Activated CD8-positive, alpha-beta memory T cell treated with anti-CD3 and anti-CD28 coated beads, Interleukin-2, amount 50 U/mL, for 4 hours (primary cell): Measurements from ENCODE around the gene KNSTRN.

Experiments used
- DNase-seq: peaks from one replicate; pipeline ENCODE4 v3.0.0-alpha.2; 2020

KNSTRN gene

DNA sequence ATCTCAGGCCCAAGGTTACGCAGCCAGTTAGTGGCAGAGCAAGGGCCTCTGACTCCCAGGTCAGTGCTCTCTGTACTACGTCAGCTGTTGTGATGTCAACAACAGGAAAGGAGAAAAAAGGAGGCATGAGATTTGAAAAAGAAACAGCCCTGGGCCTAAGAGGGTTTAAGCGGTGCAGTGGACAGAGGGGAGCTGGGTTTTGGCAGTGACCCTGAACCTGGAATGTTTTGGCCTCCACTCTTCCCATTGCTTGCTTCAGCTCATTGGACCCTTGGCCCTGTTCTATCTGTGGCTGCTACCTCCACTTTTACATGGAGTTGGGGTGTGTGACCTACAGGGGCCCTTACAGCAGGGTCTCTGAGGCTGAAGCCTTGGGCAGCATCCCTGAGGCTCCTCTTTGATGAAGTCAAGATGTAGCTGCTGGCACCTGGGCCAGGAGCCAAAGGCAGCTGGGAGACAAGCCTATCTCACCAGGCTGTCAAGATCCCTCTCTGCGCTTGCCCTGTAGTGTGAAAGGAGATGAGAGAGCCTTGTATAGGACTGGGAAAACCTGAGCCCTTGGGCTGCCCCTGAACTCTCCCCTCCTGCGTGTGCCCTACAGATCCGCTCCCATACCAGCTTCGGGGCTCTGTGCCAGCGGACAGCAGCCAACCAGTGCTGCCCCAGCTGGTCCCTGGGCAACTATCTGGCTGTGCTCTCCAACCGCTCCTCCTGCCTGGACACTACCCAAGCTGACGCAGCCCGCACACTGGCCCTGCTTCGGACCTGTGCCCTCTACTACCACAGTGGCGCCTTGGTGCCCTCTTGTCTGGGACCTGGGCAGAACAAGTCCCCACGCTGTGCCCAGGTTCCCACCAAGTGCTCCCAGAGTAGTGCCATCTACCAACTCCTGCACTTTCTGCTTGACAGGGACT lies 15.8 kb upstream of the KNSTRN start:
- no peak for DNase-seq

DNA sequence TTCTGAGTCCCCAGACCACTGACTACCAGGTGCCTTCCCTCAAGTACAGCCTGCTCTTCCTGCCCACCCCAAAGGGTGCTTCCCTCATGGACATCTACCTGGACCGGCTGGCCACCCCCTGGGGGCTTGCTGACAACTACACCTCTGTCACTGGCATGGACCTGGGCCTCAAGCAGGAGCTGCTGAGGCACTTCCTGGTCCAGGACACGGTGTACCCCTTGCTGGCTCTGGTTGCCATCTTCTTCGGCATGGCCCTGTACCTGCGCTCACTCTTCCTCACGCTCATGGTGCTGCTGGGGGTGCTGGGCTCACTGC lies 15.2 kb upstream of the KNSTRN start:
- no peak for DNase-seq

DNA sequence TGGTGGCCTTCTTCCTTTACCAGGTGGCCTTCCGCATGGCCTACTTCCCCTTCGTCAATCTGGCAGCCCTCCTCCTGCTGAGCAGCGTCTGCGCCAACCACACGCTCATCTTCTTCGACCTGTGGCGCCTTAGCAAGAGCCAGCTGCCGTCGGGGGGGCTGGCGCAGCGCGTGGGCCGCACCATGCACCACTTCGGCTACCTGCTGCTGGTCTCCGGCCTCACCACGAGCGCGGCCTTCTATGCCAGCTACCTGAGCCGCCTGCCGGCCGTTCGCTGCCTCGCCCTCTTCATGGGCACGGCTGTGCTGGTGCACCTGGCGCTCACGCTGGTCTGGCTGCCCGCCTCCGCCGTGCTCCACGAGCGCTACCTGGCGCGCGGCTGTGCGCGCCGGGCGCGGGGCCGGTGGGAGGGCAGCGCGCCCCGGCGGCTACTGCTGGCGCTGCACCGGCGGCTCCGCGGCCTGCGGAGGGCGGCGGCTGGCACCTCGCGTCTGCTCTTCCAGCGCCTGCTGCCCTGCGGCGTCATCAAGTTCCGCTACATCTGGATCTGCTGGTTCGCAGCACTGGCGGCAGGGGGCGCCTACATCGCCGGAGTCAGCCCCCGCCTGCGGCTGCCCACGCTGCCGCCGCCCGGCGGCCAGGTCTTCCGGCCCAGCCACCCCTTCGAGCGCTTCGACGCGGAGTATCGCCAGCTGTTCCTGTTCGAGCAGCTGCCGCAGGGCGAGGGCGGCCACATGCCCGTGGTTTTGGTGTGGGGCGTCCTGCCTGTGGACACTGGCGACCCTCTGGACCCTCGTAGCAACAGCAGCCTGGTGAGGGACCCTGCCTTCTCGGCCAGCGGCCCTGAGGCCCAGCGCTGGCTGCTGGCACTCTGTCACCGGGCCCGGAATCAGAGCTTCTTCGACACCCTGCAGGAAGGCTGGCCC lies 14.6 kb upstream of the KNSTRN start:
- DNase-seq: peak; percentile 86

DNA sequence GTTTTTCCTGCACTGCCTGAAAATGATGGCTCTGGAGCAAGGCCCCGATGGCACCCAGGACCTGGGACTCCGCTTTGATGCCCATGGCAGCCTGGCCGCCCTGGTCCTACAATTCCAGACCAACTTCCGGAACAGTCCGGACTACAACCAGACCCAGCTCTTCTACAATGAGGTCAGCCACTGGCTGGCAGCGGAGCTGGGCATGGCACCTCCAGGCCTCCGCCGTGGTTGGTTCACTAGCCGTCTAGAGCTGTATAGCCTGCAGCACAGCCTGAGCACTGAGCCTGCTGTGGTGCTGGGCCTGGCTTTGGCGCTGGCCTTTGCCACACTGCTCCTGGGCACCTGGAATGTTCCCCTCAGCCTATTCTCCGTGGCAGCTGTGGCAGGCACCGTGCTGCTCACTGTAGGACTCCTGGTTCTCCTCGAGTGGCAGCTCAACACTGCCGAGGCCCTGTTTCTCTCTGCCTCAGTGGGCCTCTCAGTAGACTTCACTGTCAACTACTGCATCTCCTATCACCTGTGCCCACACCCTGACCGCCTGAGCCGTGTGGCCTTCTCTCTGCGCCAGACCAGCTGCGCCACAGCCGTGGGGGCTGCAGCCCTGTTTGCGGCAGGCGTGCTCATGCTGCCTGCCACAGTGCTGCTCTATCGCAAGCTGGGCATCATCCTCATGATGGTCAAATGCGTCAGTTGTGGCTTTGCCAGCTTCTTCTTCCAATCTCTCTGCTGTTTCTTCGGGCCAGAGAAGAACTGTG lies 13.6 kb upstream of the KNSTRN start:
- DNase-seq: no peak

DNA sequence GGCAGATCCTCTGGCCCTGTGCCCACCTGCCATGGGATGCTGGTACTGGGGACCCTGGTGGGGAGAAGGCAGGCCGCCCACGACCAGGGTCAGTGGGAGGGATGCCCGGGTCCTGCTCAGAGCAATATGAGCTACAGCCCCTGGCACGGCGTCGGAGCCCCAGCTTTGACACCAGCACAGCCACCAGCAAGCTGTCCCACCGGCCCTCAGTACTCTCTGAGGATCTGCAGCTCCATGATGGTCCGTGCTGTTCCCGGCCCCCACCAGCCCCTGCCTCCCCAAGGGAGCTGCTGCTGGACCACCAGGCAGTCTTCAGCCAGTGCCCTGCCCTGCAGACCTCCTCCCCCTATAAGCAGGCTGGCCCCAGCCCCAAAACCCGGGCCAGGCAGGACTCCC lies 13.0 kb upstream of the KNSTRN start:
- DNase-seq: no peak

DNA sequence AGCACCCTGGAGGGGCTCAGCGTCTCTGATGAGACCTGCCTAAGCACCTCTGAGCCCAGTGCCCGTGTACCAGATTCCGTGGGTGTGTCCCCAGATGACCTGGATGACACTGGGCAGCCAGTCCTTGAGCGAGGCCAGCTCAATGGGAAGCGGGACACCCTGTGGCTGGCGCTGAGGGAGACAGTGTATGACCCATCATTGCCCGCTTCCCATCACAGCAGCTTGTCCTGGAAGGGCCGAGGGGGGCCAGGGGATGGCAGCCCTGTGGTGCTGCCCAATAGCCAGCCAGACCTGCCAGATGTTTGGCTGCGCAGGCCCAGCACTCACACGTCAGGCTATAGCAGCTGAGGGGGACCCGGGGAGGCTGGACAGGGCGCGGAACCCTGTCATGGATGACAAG lies 12.6 kb upstream of the KNSTRN start:
- DNase-seq: no peak

DNA sequence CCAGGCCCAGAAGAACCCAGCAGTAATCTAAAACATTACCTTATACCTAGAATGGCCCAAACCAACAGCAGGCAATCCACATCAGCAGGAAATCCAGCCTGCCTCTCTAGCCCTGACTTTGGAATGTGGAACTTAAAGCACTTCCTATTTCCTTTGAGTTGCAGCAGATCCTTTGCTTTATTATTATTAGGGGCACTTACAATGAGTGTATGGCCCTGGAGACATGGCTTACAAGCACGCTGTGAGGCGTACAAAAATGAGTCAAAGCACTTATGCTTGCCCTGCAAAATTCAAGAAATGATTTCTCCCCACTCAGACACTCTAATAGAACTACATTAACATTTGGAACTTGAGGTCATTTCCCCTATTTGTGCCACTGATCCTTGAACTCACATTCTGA lies 9.5 kb upstream of the KNSTRN start:
- DNase-seq: no peak

DNA sequence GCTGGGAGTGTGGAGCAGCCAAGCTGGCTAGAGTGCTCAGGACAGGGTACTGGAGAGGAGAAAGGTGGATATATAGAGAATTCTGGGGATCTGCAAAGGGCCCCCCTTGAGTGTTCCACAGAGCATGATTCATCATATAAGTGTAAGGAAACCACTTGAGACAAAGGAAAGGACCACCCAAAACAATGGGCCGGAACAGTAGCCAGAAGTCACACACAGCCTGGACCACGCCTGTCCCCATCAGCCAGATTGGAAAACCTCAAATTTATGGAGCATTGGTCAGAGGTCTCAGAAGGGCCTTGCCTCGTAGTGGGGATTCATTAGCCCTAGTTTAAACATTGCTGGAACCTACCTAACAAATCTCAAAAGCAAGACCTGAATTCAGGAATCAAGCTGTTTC lies 4.9 kb upstream of the KNSTRN start:
- no peak for DNase-seq

DNA sequence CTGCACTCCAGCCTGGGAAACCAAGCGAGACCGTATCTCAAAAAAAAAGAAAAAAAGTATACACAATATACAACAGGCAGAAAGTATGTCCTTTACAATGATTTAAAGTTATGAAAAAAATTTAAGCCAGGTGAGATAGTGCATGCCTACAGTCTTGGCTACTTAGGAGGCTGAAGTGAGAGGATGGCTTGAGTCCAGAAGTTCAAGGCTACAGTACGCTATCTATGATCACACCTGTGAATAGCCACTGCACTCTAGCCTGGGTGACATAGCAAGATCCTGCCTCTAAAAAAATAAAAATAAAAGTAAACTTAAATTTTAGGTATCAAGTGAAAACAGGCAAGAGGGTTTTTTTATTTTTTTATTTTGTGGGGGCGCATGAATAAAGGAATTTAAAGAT lies 3.1 kb upstream of the KNSTRN start:
- DNase-seq: no peak

DNA sequence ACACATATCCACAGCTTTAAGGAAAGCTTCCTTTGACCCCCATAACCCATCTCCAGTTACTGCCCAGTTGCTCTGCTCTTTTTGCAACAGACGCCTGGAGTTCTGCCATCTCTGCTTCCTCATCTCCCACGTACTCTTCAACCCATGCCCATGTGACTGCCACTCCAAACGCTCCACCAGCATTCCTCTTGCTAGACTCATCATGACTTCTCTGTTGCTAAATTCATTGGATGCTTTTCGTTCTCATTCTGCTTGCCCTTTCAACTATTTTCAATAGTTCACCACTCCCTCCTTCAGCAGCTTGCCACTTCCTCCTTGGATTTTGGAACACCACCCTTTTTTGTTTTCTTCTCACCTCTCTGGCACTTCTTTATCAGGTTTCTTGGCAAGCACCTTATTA lies 2.7 kb upstream of the KNSTRN start:
- no peak for DNase-seq

DNA sequence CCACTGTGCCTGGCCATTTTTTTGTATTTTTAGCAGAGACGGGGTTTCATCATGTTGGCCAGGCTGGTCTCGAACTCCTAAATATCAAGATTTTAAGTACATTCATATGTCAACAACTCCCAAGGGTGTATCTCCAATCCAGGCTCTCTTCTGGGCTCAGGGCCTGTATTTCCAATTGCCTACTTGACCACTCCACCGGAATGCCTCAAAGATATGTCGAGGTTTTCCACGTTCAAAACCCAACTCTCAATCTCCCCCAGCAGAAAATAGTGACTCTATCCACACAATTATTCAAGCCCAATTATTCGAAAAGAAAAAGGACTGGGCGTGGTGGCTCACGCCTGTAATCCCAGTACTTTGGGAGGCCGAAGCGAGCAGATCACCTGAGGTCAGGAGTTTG lies 1.9 kb upstream of the KNSTRN start:
- DNase-seq: no peak

DNA sequence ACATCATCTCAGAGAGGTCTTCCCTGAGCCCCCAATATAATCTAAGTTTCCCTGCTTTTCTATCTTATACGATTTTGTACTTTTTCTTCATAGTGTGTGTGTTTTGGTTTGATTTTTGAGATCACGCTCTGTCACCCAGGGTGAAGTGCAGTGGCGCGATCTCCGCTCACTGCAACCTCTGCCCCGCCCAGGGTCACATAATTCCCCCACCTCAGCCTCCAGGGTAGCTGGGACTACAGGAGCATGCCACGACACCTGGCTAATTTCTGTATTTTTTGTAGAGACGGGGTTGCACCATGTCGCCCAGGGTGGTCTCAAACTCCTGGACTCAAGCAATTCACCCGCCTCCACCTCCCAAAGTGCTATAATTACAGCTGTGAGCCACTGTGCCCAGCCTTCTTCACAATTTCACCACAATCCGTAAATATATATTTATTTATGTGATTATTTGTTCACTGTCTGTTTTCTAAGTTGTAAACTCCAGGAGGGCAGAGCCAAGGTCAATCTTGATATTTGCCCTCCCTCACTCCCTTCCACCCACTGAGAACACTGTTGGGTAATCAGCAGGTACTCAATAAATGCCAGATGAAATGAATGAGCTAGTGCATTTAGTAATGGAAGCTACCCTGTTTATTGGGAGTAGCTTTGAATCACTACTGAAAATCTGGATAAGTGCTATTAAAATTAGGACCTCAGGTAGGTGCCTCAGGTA lies 547 bp upstream of the KNSTRN start:
- DNase-seq: no peak

DNA sequence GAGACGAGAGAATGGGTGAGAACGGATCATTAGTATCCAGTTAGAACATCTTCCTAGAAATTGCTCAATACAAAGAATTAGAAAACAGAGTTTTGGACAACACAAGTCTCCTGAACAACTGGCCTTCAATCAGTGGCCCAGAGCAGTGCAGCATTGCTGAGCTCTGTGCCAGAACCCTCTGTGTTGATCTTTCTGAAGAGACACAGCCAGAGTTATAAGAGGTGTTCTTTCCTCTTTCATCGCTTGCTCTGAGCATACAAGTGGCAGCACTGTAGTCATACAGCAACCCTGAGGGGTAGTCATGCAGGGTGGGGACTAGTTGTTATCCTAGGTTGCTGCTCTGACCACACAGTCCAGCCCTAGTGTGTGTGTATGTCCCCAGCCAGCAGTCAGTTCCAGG lies 4.0 kb downstream of the KNSTRN start:
- no peak for DNase-seq

DNA sequence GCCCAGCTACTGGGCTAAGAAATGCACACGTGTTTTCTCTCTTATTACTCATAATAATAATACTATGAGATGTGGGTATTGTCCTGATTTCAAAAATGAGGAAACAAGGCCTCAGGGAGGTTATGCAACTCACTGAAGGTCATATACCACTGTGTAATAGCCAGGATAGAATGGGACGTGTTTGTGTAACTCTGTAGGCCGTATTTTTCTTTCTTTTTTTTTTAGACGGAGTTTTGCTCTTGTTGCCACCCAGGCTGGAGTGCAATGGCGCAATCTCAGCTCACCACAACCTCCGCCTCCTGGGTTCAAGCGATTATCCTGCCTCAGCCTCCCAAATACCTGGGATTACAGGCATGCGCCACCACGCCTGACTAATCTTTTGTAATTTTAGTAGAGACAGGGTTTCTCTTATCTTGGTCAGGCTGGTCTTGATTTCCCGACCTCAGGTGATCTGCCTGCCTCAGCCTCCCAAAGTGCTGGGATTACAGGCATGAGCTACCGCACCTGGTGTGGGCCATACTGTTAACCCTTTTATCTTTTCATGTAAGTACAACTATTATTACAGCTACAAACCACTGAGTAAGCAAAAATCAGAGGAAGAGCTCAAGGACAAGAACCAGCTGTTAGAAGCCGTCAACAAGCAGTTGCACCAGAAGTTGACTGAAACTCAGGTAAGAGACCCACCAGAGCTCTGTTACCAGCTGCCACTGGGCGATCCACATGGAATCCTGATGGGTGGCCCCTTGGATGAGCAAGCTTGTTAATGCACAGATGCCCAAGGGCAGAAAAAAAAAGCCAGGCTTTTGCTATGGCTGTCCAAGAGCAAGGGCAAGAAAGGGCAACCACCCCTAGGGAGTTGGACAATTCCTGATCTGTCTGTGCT lies 6.7 kb downstream of the KNSTRN start:
- DNase-seq: no peak

DNA sequence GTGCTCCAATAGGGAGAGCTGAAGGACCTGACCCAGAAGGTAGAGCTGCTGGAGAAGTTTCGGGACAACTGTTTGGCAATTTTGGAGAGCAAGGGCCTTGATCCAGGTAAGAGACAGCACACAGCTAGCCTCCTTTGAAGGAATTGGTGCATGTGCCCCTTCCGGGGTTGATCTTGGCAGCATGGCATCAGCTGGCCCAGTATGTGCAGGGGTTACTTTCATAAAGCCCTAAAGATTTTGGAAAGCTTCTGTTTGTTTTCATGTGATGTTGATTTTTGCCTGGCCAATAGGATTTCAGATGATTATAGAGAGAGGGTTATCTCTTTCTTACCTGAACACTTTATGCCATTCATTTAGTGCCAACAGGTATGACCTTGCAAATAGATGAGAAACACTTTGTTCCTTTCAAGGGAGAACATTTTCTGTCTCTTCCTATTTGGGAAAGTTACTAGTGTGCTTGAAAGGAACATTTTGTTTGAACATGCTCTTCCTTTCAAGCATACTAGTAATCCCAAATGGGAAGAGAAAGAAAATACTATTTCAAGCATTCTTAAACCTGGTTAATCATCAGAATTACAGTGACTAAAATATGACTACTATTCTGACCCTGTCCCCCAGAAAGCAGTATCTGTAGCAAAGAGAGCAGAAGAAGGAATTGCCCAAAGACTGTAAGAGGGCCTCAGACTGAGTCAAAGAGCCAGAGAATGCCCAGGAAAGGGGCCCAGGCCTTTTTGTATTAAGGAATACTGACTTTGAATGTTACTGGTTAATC lies 7.5 kb downstream of the KNSTRN start:
- no peak for DNase-seq

DNA sequence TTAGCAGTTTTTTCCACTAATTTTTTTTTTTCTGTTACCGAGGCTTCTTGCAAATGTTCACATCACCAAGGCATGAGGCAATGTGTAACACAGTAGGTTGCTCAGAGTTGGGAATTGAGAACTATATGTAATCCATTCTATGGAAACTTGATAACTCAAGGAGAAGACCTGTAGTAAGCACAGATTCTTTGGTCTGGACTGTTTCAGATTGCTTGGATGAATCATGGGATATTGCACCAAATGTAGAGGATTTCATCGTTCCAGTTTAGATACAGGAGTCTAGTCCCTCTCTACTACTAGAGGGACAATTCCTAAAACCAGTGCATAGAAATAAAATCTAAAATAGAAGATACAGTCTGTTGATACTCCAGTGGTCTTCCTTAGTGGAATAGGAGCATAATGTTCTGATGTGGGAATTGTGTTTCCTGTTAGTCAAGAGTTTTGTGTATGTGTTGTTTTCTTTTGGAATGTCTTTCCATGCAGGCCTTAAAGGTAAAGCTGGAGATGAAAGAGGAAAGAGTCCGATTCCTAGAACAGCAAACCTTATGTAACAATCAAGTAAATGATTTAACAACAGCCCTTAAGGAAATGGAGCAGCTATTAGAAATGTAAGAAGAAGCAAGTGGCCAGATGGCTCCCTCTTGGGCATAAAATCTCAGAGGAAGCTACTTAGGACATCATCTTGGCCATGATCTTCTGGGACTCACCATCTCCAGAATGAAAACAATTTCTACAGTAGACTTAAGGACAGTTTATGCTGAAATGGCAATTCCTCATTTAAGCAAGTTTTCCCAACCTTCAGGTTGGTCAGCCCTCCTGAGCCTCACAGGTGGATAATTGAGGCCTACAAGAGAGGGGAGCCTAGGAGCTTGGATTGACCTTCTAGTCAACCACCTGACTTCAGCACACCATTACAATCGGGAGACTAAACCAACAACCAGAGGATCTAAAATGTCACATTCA lies 10.7 kb downstream of the KNSTRN start:
- DNase-seq: no peak

DNA sequence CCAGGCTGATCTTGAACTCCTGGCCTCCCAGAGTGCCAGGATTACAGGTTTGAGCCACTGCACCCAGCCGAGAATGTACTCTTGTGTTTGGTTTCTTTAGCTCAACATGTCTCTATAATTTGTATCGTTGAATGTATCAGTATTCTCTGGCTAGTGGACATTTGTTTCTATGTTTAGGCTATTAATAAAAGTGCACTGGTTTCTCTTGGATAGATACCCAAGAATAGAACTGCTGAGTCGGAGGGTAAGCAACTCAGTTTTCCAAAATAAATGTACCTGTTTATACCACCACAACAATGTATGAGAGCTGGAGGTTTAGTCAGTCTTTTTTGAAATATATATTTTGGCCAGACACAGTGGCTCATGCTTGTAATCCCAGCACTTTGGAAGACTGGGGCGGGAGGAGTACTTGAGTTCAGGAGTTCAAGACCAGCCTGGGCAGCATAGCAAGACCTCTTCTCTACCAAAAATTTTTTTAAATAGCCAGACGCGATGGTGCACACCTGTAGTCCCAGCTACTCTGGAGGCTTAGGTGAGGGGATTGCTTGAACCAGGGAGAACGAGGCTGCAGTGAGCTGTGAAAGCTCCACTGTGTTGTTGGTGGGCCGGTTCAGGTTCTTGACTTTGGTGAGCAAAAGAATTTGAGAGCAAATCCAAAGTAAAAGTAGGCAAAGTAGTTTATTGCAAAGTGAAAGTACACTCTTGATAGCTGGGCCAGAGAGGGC lies 15.3 kb downstream of the KNSTRN start:
- no peak for DNase-seq

DNA sequence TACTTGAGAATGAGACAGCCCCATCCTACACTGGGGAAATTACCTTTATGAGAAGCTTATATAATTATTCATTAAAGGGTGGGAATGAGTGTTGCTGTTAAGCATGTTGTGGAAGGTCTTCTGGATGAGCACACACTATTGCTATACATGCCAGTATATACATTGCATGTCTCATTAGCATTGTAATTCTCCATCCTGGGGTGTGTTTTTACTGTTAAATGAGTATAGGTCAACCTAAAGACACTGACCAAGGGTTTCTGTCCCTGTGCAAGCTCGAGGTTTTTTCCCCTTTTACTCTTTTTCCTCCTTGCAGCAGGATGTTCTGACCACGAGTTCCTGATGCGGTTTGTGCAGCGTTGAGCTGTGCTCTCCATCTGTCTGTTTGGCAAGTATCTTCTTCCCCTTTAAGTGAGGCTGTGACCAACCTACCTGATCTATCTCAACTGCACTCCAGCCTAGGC lies 15.9 kb downstream of the KNSTRN start:
- no peak for DNase-seq

DNA sequence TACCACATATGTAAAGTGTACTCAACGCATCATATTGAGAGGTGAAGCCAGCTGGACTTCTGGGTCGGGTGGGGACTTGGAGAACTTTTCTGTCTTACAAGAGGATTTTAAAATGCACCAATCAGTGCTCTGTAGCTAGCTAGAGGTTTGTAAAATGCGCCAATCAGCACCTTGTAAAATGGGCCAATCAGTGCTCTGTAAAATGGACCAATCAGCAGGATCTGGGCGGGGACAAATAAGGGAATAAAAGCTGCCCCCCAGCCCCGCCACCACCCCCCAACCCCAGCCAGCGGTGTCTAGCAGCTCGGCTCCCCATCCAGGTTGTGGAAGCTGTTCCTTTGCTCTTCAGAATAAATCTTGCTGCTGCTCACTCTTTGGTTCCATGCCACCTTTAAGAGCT lies 16.8 kb downstream of the KNSTRN start:
- DNase-seq: no peak
